ENCODE results near the gene ASTN1.

Gene ASTN1

GRCh38 chr1:176905648-176906047, 258.9 kb downstream of the ASTN1 start:
- Histone ChIP-seq H3K27me3 (ENCODE audit: insufficient read depth, low read depth) (no peaks in the 10 kb centered on the region), H2AFZ (ENCODE audit: low read depth) (peak overlapping the region; percentile 27), H3K4me1 (ENCODE audit: low read depth, poor library complexity, severe bottlenecking) (peaks cover 42% of the 10 kb centered on the region), H3K4me2 (peak overlapping the region; percentile 73), H3K27ac (peak overlapping the region; percentile 73), H3K36me3 (ENCODE audit: insufficient read depth) (no peaks in the 10 kb centered on the region), H3K4me3 (IDR thresholded peaks at IDR 0.05; ENCODE audit: insufficient read depth, low read depth, low read length) (peak overlapping the region; percentile 51), H3K79me2 (ENCODE audit: insufficient read depth, low read depth) (no peaks in the 10 kb centered on the region), H4K20me1 (ENCODE audit: insufficient read depth) (no peaks in the 10 kb centered on the region), H3K9ac (peak overlapping the region; percentile 26; the same call in 1 of the 2 replicates)
- TF ChIP-seq CTCF (conservative IDR thresholded peaks at IDR 0.05; ENCODE audit: low read depth, low read length): no peak

- peak overlapping the region; percentile 73; the same call in 1 of the 2 replicates for H3K4me2 ChIP-seq
- H2AFZ ChIP-seq (ENCODE audit: low read depth): no peak overlapping the region
Measured at GRCh38 chr1:176904057-176904751, 260.3 kb downstream of the ASTN1 start.

GRCh38 chr1:176903474-176903873, 261.0 kb downstream of the ASTN1 start:
- Histone ChIP-seq H3K4me1 (ENCODE audit: low read depth, poor library complexity, severe bottlenecking) (peaks cover 46% of the 10 kb centered on the region), H4K20me1 (ENCODE audit: insufficient read depth) (no peaks in the 10 kb centered on the region), H3K27me3 (ENCODE audit: insufficient read depth, low read depth) (no peaks in the 10 kb centered on the region), H3K27ac (no peak overlapping the region), H3K79me2 (ENCODE audit: insufficient read depth, low read depth) (no peaks in the 10 kb centered on the region), H2AFZ (ENCODE audit: low read depth) (no peak overlapping the region), H3K9ac (no peak overlapping the region), H3K4me2 (no peak overlapping the region), H3K4me3 (IDR thresholded peaks at IDR 0.05; ENCODE audit: insufficient read depth, low read depth, low read length) (no peak overlapping the region), H3K36me3 (ENCODE audit: insufficient read depth) (no peaks in the 10 kb centered on the region)
- no peak for TF ChIP-seq CTCF (conservative IDR thresholded peaks at IDR 0.05; ENCODE audit: low read depth, low read length)

More at GRCh38 chr1:176904057-176904751, 260.3 kb downstream of the ASTN1 start:
- Histone ChIP-seq H3K27me3 (ENCODE audit: insufficient read depth, low read depth) (no peaks in the 10 kb centered on the region), H3K79me2 (ENCODE audit: insufficient read depth, low read depth) (no peaks in the 10 kb centered on the region), H3K9ac (no peak overlapping the region), H3K27ac (no peak overlapping the region), H3K36me3 (ENCODE audit: insufficient read depth) (no peaks in the 10 kb centered on the region), H3K4me1 (ENCODE audit: low read depth, poor library complexity, severe bottlenecking) (peaks cover 42% of the 10 kb centered on the region), H4K20me1 (ENCODE audit: insufficient read depth) (no peaks in the 10 kb centered on the region), H3K4me3 (IDR thresholded peaks at IDR 0.05; ENCODE audit: insufficient read depth, low read depth, low read length) (no peak overlapping the region)
- TF ChIP-seq CTCF (conservative IDR thresholded peaks at IDR 0.05; ENCODE audit: low read depth, low read length): no peak

GRCh38 chr1:176899321-176899720, 265.2 kb downstream of the ASTN1 start:
- Histone ChIP-seq H3K4me3 (IDR thresholded peaks at IDR 0.05; ENCODE audit: insufficient read depth, low read depth, low read length) (no peak overlapping the region), H3K27ac (no peak overlapping the region), H2AFZ (ENCODE audit: low read depth) (no peak overlapping the region), H3K9ac (no peak overlapping the region), H3K4me1 (ENCODE audit: low read depth, poor library complexity, severe bottlenecking) (peaks cover 14% of the 10 kb centered on the region), H3K27me3 (ENCODE audit: insufficient read depth, low read depth) (no peaks in the 10 kb centered on the region), H3K4me2 (no peak overlapping the region), H3K79me2 (ENCODE audit: insufficient read depth, low read depth) (no peaks in the 10 kb centered on the region), H3K36me3 (ENCODE audit: insufficient read depth) (no peaks in the 10 kb centered on the region), H4K20me1 (ENCODE audit: insufficient read depth) (no peaks in the 10 kb centered on the region)
- no peak for TF ChIP-seq CTCF (conservative IDR thresholded peaks at IDR 0.05; ENCODE audit: low read depth, low read length)
